Testis (tissue), 2 donors: ENCODE data around the gene FBXO3.

Experiments
- POLR2A ChIP-seq: fragments of 450-650 bp; IDR thresholded peaks from one replicate; pipeline ENCODE4 v1.6.1; 2017; ENCODE audit warnings: antibody characterized with exemption, mild to moderate bottlenecking, moderate library complexity
- TF ChIP-seq, protein P1 (sequence below), 3 experiments: fragments of 450-650 bp in 2 of 3; fragments of 200-600 bp in 1 of 3; sonication (generic) in 1 of 3; IDR thresholded peaks; one replicate each; pipeline ENCODE4 v1.5.1; 2016 to 2019; ENCODE audit warnings: antibody characterized with exemption in 3 of 3, mild to moderate bottlenecking in 2 of 3, moderate library complexity in 1 of 3

DNA sequence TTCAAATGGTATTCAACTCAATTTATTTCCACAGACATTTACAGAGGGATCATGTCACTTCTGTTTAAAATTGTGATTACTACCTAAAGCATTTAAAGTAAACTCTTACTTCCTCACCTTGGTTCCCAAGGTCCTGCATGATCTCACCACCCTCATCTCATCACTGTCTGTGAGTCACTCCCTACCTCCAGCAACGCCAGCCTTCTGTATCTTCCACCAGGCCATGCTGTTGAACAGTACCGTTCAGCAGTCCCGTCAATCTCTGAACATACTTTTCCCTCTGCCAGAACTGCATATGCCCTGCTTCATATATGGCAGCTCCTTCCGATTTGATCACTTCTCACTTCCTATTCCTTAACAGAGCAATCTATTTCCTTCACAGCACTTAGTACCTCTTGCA lies 2.0 kb downstream of the FBXO3 start:
- no peak for TF ChIP-seq POLR2A
- TF ChIP-seq, protein P1, sequence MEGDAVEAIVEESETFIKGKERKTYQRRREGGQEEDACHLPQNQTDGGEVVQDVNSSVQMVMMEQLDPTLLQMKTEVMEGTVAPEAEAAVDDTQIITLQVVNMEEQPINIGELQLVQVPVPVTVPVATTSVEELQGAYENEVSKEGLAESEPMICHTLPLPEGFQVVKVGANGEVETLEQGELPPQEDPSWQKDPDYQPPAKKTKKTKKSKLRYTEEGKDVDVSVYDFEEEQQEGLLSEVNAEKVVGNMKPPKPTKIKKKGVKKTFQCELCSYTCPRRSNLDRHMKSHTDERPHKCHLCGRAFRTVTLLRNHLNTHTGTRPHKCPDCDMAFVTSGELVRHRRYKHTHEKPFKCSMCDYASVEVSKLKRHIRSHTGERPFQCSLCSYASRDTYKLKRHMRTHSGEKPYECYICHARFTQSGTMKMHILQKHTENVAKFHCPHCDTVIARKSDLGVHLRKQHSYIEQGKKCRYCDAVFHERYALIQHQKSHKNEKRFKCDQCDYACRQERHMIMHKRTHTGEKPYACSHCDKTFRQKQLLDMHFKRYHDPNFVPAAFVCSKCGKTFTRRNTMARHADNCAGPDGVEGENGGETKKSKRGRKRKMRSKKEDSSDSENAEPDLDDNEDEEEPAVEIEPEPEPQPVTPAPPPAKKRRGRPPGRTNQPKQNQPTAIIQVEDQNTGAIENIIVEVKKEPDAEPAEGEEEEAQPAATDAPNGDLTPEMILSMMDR (IDR thresholded peaks at IDR 0.05) = no peak
